RWPE1 (cell line): ENCODE results near the gene MRM1.

ENCODE experiments used
- CTCF ChIA-PET: fragments of 350-600 bp; sonication (Branson Sonifier 250); formaldehyde crosslinking; extraction: SDS; loops from one replicate; lab custom pipeline; 2021; lab: Yijun Ruan, JAX
- POLR2A ChIA-PET: fragments of 400-600 bp; formaldehyde crosslinking; extraction: SDS; loops from one replicate; lab custom pipeline; 2020; ENCODE audit warnings: antibody characterized with exemption; ENCODE audit not compliant: low non-redundant PET; lab: Yijun Ruan, JAX
- DNase-seq: peaks from one replicate; pipeline ENCODE4 v3.0.0; 2012; ENCODE audit warnings: low spot score
- H3K27ac ChIP-seq: fragments of 450-650 bp; 2 replicates; pipeline ENCODE4 v1.5.1; 2017
- TF ChIP-seq, protein P1 (sequence below): fragments of 450-650 bp; conservative IDR thresholded peaks from 2 replicates; pipeline ENCODE4 v1.5.1; 2017; ENCODE audit warnings: low read depth, mild to moderate bottlenecking

MRM1 gene

DNA sequence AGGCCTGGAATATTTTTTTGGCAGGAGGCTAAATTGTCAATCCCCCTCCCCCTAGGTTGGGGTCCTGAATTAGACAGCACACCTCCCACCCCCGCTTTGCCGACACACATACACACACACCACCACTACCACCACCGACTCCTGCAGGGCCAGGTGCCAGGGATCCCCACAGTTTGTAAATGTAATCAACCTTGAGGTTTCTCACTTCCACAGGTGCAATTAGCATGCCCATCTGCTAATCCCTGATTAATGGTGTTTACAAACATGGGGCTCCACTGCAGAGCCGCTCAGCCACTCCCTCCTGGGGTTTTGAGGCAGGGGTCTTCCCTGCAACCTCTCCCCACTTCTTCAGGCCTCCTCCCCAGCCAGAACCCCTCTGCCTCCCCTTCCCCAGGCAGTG, 11.8 kb downstream of the MRM1 start:
- POLR2A ChIA-PET, result no interaction called here
- DNase-seq, result no peak
- H3K27ac ChIP-seq, result peak overlapping the region; percentile 82
- TF ChIP-seq, protein P1, sequence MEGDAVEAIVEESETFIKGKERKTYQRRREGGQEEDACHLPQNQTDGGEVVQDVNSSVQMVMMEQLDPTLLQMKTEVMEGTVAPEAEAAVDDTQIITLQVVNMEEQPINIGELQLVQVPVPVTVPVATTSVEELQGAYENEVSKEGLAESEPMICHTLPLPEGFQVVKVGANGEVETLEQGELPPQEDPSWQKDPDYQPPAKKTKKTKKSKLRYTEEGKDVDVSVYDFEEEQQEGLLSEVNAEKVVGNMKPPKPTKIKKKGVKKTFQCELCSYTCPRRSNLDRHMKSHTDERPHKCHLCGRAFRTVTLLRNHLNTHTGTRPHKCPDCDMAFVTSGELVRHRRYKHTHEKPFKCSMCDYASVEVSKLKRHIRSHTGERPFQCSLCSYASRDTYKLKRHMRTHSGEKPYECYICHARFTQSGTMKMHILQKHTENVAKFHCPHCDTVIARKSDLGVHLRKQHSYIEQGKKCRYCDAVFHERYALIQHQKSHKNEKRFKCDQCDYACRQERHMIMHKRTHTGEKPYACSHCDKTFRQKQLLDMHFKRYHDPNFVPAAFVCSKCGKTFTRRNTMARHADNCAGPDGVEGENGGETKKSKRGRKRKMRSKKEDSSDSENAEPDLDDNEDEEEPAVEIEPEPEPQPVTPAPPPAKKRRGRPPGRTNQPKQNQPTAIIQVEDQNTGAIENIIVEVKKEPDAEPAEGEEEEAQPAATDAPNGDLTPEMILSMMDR, result no peak
- CTCF ChIA-PET, result interaction anchor here (1.7 kb wide), 1 partner anchor 10 kb away, joined by 8 read pairs; no protein-coding TSS in a partner anchor

DNA sequence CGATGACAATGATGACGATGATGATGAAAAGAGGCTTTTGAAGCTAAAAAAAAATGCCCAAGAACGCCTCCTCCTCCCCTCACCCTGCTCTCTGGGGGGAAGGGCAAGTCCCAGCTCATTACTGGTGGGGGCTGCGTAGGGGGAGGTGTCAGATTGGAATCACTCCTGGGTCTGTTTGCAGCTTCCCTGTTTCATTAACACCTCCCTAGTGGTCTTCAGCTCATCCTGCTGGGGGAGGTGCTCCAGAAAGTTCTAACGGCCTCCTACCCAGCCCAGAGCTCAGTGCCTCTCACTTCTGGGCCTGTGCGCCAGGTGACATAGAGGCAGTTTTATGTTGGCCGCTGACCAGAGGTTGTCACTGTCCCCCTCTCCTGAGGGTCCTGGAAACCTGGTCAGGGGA, 12.7 kb downstream of the MRM1 start:
- TF ChIP-seq, protein P1, result no peak
- ChIA-PET POLR2A (no interaction called here), CTCF (interaction anchor here (0.7 to 1.7 kb wide), 3 partner anchors 11 to 786 kb away, joined by 4 to 8 read pairs (median 5); no protein-coding TSS in a partner anchor)
- no peak for DNase-seq
- no peak overlapping the region for H3K27ac ChIP-seq

- ChIA-PET POLR2A (no interaction called here), CTCF (interaction anchor here (0.6 to 1.7 kb wide), 3 partner anchors 11 to 452 kb away, joined by 4 to 8 read pairs (median 5); no protein-coding TSS in a partner anchor)
- H3K27ac ChIP-seq, result no peak overlapping the region
- no peak for DNase-seq
- TF ChIP-seq, protein P1, result no peak
Measured at GRCh38 chr17:36614933-36615332, 13.6 kb downstream of the MRM1 start.

DNA sequence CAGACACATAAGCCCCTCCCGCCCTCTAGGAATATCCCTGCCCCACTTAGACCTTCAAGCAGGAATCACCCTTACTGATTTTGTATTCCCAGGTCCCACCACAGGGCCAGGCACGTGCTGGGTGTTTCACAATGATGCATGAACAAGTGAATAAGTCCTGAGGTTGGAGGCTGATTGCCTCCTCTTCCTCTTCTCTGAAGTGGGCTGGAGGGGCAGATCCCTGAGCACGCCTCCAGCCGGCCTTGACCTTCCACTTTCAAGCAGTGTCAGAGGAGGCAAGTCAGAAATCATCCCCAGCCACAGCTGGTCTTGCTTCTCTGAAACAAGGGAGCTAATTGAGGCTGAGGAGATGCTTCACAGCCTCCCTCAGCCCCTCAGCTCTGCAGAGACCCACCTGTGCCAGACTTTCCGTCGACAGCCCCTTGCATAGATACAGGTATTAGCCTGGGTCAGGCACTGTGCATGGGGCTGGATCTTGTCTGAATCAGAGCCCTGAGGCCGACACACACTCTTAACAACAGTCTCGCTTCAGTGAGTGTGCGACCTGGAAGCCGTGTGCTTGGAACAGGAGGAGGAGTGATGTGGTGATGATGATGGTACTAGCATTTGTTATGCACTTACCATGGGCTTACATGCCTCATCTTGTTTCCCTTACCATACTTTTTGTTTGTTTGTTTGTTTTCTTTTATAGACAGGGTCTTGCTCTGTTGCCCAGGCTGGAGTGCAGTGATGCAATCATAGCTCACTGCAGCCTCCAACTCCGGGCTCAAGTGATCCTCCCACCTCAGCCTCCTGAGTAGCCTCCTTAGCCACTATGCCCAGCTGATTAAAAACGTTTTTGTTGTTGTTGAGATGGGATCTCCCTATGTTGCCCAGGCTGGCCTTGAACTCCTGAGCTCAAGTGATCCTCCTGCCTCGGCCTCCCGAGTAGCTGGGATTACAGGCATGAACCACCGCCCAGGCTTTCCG, 15.0 kb downstream of the MRM1 start:
- TF ChIP-seq, protein P1, result no peak
- no peak for DNase-seq
- no peak overlapping the region for H3K27ac ChIP-seq
- CTCF ChIA-PET, result interaction anchor here (0.7 to 1.8 kb wide), 3 partner anchors 10 to 23 kb away, joined by 3 to 17 read pairs (median 3); no protein-coding TSS in a partner anchor
- POLR2A ChIA-PET, result no interaction called here

DNA sequence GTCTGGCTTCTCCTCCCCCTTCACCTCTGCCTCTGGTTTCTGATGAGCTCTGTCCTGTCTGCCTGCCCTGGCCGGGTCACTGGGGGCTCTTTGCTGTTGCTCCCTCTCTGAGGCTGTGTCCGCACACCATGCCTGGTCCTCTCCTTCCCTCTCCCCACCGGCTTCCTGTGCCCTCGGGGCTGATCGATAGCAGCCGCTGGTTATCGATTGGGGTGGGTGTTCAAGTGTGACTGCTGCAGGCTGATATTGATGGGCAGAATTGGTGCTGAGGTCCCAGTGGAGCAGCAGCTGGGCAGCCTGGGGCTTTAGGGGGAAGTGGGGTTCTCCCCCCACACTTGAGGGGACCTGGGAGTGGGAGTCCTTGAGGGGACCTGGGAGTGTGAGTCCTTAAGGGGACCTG, 16.4 kb downstream of the MRM1 start:
- CTCF ChIA-PET, result interaction anchor here (0.7 to 1.8 kb wide), 2 partner anchors 8 to 36 kb away, joined by 3 to 17 read pairs; no protein-coding TSS in a partner anchor
- POLR2A ChIA-PET, result no interaction called here

GRCh38 chr17:36623281-36623680, 21.9 kb downstream of the MRM1 start:
- H3K27ac ChIP-seq, result no peak overlapping the region
- ChIA-PET CTCF (no interaction called here), POLR2A (no interaction called here)
- no peak for DNase-seq
- TF ChIP-seq, protein P1, result no peak

More for the DNA sequence above, 16.4 kb downstream of the MRM1 start:
- no peak overlapping the region for H3K27ac ChIP-seq
- no peak for DNase-seq
- TF ChIP-seq, protein P1, result no peak
